Measurements from ENCODE around the gene KIF2A.

The KIF2A gene

DNA sequence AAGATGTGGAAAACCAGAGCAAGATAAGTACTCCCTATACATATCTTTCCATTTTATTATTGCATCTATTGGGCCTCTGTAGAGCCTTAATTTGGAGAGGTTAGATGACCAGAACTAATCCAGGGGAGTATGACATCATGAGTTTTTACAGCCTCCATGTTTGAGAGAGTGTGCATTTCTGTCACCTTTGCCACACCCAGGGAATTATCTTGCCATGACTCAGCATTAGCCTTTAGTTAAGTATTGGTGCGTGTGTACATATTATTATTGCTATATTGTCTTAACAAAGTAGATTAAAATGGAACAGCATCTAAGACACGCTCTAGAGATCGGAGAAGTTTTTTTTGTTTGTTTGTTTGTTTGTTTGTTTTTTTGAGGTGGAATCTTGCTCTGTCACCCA lies 70.1 kb downstream of the KIF2A start:
- TF ChIP-seq, protein P1, sequence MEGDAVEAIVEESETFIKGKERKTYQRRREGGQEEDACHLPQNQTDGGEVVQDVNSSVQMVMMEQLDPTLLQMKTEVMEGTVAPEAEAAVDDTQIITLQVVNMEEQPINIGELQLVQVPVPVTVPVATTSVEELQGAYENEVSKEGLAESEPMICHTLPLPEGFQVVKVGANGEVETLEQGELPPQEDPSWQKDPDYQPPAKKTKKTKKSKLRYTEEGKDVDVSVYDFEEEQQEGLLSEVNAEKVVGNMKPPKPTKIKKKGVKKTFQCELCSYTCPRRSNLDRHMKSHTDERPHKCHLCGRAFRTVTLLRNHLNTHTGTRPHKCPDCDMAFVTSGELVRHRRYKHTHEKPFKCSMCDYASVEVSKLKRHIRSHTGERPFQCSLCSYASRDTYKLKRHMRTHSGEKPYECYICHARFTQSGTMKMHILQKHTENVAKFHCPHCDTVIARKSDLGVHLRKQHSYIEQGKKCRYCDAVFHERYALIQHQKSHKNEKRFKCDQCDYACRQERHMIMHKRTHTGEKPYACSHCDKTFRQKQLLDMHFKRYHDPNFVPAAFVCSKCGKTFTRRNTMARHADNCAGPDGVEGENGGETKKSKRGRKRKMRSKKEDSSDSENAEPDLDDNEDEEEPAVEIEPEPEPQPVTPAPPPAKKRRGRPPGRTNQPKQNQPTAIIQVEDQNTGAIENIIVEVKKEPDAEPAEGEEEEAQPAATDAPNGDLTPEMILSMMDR (IDR thresholded peaks at IDR 0.05) = no peak
- H3K27ac ChIP-seq = no peak overlapping the region
- no peaks in the 10 kb centered on the region for H3K9me3 ChIP-seq (ENCODE audit: control insufficient read depth, low read length)
- no peak overlapping the region for H3K9ac ChIP-seq
- no peak overlapping the region for H3K4me2 ChIP-seq (ENCODE audit: low read length)
- H3K4me1 ChIP-seq = no peaks in the 10 kb centered on the region
- H3K4me3 ChIP-seq (ENCODE audit: low read depth, low read length) = no peak overlapping the region
- H3K36me3 ChIP-seq (ENCODE audit: control insufficient read depth, insufficient read depth, low read length) = no peaks in the 10 kb centered on the region
- no peak overlapping the region for H2AFZ ChIP-seq
- no peaks in the 10 kb centered on the region for H3K79me2 ChIP-seq
- no peaks in the 10 kb centered on the region for H3K27me3 ChIP-seq (ENCODE audit: control insufficient read depth, insufficient read depth, low read length)

DNA sequence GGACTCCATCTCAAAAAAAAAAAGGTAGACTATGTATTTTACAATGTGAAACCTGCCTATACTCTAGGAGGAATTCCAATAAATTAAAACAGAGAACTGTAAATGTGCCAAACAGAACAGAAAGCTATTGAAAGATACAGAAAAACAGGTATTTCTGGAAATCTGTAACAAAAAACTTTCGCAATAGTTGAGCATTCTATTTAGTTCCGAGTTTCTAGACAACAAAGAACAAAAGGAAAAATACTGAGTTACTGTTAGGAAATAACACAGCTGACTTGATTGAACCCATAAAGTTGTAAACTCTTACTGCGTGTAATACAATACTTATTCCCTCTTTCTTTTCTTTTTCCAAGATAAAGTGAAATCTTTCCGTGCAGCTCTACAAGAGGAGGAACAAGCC lies 79.1 kb downstream of the KIF2A start:
- Histone ChIP-seq H3K4me3 (ENCODE audit: low read depth, low read length) (no peak overlapping the region), H3K9ac (no peak overlapping the region), H3K79me2 (no peaks in the 10 kb centered on the region), H3K4me2 (ENCODE audit: low read length) (no peak overlapping the region), H2AFZ (no peak overlapping the region), H3K27me3 (ENCODE audit: control insufficient read depth, insufficient read depth, low read length) (no peaks in the 10 kb centered on the region), H3K9me3 (ENCODE audit: control insufficient read depth, low read length) (no peaks in the 10 kb centered on the region), H3K36me3 (ENCODE audit: control insufficient read depth, insufficient read depth, low read length) (no peaks in the 10 kb centered on the region), H3K4me1 (no peaks in the 10 kb centered on the region), H3K27ac (no peak overlapping the region)
- TF ChIP-seq, protein P1 (IDR thresholded peaks at IDR 0.05) = no peak

DNA sequence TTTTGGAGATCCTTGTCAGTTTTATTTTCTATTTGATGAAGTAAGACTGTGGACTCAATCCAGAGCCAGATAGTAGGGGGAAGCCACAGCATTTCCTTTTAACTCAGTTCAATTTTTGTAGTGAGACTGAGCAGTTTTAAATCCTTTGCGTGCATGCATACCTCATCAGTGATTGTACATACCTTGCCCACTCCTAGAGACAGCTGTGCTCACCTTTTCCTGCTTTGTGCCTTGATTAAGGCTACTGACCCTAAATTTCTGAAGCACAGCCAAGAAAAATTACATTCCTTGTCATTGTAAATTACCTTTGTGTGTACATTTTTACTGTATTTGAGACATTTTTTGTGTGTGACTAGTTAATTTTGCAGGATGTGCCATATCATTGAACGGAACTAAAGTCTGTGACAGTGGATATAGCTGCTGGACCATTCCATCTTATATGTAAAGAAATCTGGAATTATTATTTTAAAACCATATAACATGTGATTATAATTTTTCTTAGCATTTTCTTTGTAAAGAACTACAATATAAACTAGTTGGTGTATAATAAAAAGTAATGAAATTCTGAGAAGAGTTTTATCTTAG lies 79.9 kb downstream of the KIF2A start:
- TF ChIP-seq, protein P1 (IDR thresholded peaks at IDR 0.05) = no peak
- H3K9ac ChIP-seq = no peak overlapping the region
- H3K27me3 ChIP-seq (ENCODE audit: control insufficient read depth, insufficient read depth, low read length) = no peaks in the 10 kb centered on the region
- H3K9me3 ChIP-seq (ENCODE audit: control insufficient read depth, low read length) = no peaks in the 10 kb centered on the region
- H3K4me3 ChIP-seq (ENCODE audit: low read depth, low read length) = no peak overlapping the region
- H3K27ac ChIP-seq = no peak overlapping the region
- H3K4me1 ChIP-seq = no peaks in the 10 kb centered on the region
- no peaks in the 10 kb centered on the region for H3K36me3 ChIP-seq (ENCODE audit: control insufficient read depth, insufficient read depth, low read length)
- H3K4me2 ChIP-seq (ENCODE audit: low read length) = no peak overlapping the region
- no peak overlapping the region for H2AFZ ChIP-seq
- no peaks in the 10 kb centered on the region for H3K79me2 ChIP-seq

DNA sequence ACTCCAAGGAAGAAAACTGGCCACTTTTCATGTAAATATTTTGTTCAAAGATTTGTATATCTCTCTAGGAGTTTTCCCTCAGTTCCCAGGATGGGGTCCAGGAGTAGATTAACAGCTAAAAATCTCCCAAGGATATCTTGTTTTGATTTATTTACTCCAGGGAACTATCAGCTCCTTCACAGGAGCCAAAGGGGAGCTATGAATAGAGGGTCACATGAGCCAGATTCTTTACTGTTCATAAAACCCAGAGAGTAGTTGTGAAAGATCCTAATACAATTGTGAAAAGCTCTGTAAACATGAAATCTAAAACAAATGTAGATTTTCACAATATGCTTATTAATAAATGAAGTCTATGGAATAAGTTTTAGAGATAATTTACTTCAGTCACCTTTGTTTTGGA lies 80.8 kb downstream of the KIF2A start:
- Histone ChIP-seq H3K4me1 (no peaks in the 10 kb centered on the region), H3K27ac (no peak overlapping the region), H3K27me3 (ENCODE audit: control insufficient read depth, insufficient read depth, low read length) (no peaks in the 10 kb centered on the region), H2AFZ (no peak overlapping the region), H3K4me2 (ENCODE audit: low read length) (no peak overlapping the region), H3K9me3 (ENCODE audit: control insufficient read depth, low read length) (no peaks in the 10 kb centered on the region), H3K4me3 (ENCODE audit: low read depth, low read length) (no peak overlapping the region), H3K79me2 (no peaks in the 10 kb centered on the region), H3K9ac (no peak overlapping the region), H3K36me3 (ENCODE audit: control insufficient read depth, insufficient read depth, low read length) (no peaks in the 10 kb centered on the region)
- TF ChIP-seq, protein P1 (IDR thresholded peaks at IDR 0.05) = no peak

DNA sequence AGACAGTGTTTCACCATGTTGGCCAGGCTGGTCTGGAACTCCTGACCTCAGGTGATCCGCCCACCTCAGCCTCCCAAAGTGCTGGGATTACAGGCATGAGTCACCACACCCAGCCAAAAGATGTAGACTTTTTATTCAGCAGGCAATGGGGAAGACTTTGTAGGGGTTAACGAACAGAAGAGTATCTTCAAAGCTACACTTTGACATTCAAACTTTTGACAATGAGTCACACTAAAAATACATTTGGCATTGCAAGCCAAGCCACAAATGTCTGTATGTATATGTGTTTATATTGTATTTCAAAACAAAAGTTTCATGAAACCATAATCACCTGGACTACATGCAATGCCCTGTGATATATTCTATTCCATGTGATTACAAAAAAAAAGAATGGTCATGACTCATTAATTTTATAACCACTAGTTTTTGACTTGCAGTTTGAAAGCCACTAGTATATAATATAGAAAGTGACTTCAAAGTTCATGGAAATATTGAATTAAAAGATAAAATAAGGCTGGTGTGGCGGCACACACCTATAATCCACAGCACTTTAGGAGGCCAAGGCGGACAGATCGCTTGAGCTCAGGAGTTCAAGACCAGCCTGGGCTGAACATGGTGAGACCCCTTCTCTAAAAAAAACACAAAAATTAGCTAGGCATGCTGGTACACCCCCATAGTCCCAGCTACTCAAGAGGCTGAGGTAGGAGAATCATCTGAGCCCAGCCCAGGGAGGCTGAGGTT lies 89.4 kb downstream of the KIF2A start:
- Histone ChIP-seq H3K27ac (no peak overlapping the region), H3K9ac (no peak overlapping the region), H3K36me3 (ENCODE audit: control insufficient read depth, insufficient read depth, low read length) (no peaks in the 10 kb centered on the region), H2AFZ (no peak overlapping the region), H3K4me2 (ENCODE audit: low read length) (no peak overlapping the region), H3K9me3 (ENCODE audit: control insufficient read depth, low read length) (no peaks in the 10 kb centered on the region), H3K79me2 (no peaks in the 10 kb centered on the region), H3K27me3 (ENCODE audit: control insufficient read depth, insufficient read depth, low read length) (no peaks in the 10 kb centered on the region), H3K4me3 (ENCODE audit: low read depth, low read length) (no peak overlapping the region), H3K4me1 (no peaks in the 10 kb centered on the region)
- TF ChIP-seq, protein P1 (IDR thresholded peaks at IDR 0.05) = no peak
